Ishikawa (cell line): Measurements from ENCODE around the gene LILRB5.

Experiments used
- CEBPB ChIP-seq: IDR thresholded peaks from 2 replicates; pipeline ENCODE4 v1.6.1; 2012
- CREB1 ChIP-seq: IDR thresholded peaks from 2 replicates; pipeline ENCODE4 v1.6.1; 2012; ENCODE audit warnings: low read depth
- EP300 ChIP-seq: IDR thresholded peaks from 2 replicates; pipeline ENCODE4 v1.6.1; 2012; ENCODE audit warnings: borderline replicate concordance
- FOXM1 ChIP-seq: IDR thresholded peaks from 2 replicates; pipeline ENCODE4 v1.6.1; 2012; ENCODE audit warnings: low read depth, borderline replicate concordance
- NFIC ChIP-seq: IDR thresholded peaks from 2 replicates; pipeline ENCODE4 v1.6.1; 2012
- RAD21 ChIP-seq: IDR thresholded peaks from 2 replicates; pipeline ENCODE4 v1.6.1; 2012; ENCODE audit warnings: low read depth
- TAF1 ChIP-seq: IDR thresholded peaks from 2 replicates; pipeline ENCODE4 v1.6.1; 2012; ENCODE audit warnings: low read depth, mild to moderate bottlenecking
- TCF12 ChIP-seq: IDR thresholded peaks from 2 replicates; pipeline ENCODE4 v1.6.1; 2012; ENCODE audit warnings: low read depth
- YY1 ChIP-seq: IDR thresholded peaks from 2 replicates; pipeline ENCODE4 v1.6.1; 2012; ENCODE audit warnings: low read depth
- ZBTB7A ChIP-seq: IDR thresholded peaks from 2 replicates; pipeline ENCODE4 v1.6.1; 2012; ENCODE audit warnings: low read depth
- TF ChIP-seq, protein P1 (sequence below): IDR thresholded peaks from 2 replicates; pipeline ENCODE4 v1.6.1; 2012; ENCODE audit warnings: low read depth, mild to moderate bottlenecking
- TF ChIP-seq, protein P2 (sequence below): IDR thresholded peaks from 2 replicates; pipeline ENCODE4 v1.6.1; 2012
- TF ChIP-seq, protein P3 (sequence below): IDR thresholded peaks from 2 replicates; pipeline ENCODE4 v1.6.1; 2012

DNA sequence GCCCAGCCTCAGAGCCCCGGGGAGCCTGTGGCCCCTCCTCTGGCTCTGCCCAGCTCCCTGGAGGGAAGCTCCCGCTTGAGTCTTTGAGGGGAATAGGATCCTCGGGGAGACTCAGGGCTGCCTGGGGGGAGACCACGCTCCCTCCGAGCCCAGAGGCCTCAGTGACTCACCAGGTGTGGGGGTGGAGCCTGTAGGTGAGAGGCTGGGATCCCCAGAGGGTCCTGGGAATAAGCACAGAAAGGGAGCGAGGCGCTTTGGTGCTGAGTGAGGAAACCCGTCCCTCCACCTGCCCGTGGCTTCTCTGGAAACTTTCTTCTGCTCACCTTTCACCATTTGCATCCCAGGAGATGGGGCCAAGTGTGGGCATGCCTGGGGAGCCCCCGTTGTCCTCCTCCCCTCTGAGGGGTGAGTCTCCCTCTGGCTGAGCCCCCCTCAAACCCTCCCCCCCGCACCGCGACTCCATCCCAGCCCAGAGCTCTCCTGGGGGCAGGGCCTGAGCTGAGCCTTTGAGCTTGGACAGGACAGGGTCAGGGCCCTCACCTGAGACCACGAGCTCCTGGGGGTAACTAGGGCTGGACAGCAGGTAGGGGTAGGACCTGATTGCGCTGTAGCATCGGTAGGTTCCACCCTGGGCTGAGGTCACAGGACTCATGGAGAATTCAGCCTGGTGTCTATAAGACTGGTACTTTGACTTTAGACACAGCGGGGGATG, 2.7 kb downstream of the LILRB5 start:
- TF ChIP-seq, protein P1, sequence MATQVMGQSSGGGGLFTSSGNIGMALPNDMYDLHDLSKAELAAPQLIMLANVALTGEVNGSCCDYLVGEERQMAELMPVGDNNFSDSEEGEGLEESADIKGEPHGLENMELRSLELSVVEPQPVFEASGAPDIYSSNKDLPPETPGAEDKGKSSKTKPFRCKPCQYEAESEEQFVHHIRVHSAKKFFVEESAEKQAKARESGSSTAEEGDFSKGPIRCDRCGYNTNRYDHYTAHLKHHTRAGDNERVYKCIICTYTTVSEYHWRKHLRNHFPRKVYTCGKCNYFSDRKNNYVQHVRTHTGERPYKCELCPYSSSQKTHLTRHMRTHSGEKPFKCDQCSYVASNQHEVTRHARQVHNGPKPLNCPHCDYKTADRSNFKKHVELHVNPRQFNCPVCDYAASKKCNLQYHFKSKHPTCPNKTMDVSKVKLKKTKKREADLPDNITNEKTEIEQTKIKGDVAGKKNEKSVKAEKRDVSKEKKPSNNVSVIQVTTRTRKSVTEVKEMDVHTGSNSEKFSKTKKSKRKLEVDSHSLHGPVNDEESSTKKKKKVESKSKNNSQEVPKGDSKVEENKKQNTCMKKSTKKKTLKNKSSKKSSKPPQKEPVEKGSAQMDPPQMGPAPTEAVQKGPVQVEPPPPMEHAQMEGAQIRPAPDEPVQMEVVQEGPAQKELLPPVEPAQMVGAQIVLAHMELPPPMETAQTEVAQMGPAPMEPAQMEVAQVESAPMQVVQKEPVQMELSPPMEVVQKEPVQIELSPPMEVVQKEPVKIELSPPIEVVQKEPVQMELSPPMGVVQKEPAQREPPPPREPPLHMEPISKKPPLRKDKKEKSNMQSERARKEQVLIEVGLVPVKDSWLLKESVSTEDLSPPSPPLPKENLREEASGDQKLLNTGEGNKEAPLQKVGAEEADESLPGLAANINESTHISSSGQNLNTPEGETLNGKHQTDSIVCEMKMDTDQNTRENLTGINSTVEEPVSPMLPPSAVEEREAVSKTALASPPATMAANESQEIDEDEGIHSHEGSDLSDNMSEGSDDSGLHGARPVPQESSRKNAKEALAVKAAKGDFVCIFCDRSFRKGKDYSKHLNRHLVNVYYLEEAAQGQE, result no peak
- TF ChIP-seq RAD21, result no peak
- TF ChIP-seq ZBTB7A, result no peak
- no peak for TF ChIP-seq YY1
- TF ChIP-seq EP300, result no peak
- TF ChIP-seq CREB1, result no peak
- TF ChIP-seq, protein P2, sequence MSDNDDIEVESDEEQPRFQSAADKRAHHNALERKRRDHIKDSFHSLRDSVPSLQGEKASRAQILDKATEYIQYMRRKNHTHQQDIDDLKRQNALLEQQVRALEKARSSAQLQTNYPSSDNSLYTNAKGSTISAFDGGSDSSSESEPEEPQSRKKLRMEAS, result no peak
- TF ChIP-seq FOXM1, result no peak
- TF ChIP-seq TAF1, result no peak
- no peak for TF ChIP-seq CEBPB
- TF ChIP-seq NFIC, result no peak
- no peak for TF ChIP-seq TCF12
- TF ChIP-seq, protein P3, sequence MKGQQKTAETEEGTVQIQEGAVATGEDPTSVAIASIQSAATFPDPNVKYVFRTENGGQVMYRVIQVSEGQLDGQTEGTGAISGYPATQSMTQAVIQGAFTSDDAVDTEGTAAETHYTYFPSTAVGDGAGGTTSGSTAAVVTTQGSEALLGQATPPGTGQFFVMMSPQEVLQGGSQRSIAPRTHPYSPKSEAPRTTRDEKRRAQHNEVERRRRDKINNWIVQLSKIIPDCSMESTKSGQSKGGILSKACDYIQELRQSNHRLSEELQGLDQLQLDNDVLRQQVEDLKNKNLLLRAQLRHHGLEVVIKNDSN, result no peak
